HEK293 (cell line): ENCODE results near the gene VEZT.

Experiments
- CTCF ChIA-PET: fragments of 350-600 bp; formaldehyde crosslinking; extraction: SDS; loops from one replicate; lab custom pipeline; 2021; ENCODE audit warnings: antibody characterized with exemption; lab: Yijun Ruan, JAX
- POLR2A ChIA-PET: fragments of 300-600 bp; formaldehyde crosslinking; extraction: SDS; loops from one replicate; lab custom pipeline; 2020; ENCODE audit warnings: antibody characterized with exemption, inconsistent platforms; lab: Yijun Ruan, JAX
- H3K27ac ChIP-seq: fragments of 200-500 bp; sonication (Bioruptor generic); 2 replicates; pipeline ENCODE4 v1.5.1; 2014; ENCODE audit warnings: low read depth, low read length, control low read depth, inconsistent platforms; ENCODE audit errors: extremely low read depth
- H3K36me3 ChIP-seq, 2 experiments: fragments of 200-500 bp in 1 of 2; sonication (Bioruptor generic) in 1 of 2; 1 replicate in 1 of 2; 2 replicates in 1 of 2; pipeline ENCODE4 v1.5.1; 2014 to 2017; ENCODE audit warnings: inconsistent platforms in 2 of 2, low read length in 2 of 2; ENCODE audit not compliant: control insufficient read depth in 2 of 2, insufficient read depth in 1 of 2
- H3K4me1 ChIP-seq: fragments of 200-500 bp; sonication (Bioruptor generic); 2 replicates; pipeline ENCODE4 v1.5.1; 2014; ENCODE audit warnings: mild to moderate bottlenecking, low read length, inconsistent platforms; ENCODE audit not compliant: control insufficient read depth, insufficient read depth
- H3K4me3 ChIP-seq: 2 replicates; pipeline ENCODE4 v1.5.1; 2011; ENCODE audit warnings: low read depth, mild to moderate bottlenecking, control low read depth, low read length, moderate library complexity
- H3K9me3 ChIP-seq: fragments of 200-500 bp; sonication (Bioruptor generic); 2 replicates; pipeline ENCODE4 v1.5.1; 2014; ENCODE audit warnings: low read depth, low read length, inconsistent platforms; ENCODE audit not compliant: control insufficient read depth, insufficient read depth
- BCL11B ChIP-seq: fragments of 450-650 bp; formaldehyde crosslinking; IDR thresholded peaks from 2 replicates; pipeline ENCODE4 v1.5.1; 2016; ENCODE audit warnings: low read depth, missing biosample characterization, missing genetic modification characterization
- GLIS2 ChIP-seq: fragments of 450-650 bp; formaldehyde crosslinking; IDR thresholded peaks from 2 replicates; pipeline ENCODE4 v1.5.1; 2016; ENCODE audit warnings: missing biosample characterization, missing genetic modification characterization
- KLF10 ChIP-seq: fragments of 450-650 bp; IDR thresholded peaks from 2 replicates; pipeline ENCODE4 v1.5.1; 2018; ENCODE audit warnings: missing biosample characterization, mild to moderate bottlenecking, missing genetic modification characterization
- MYNN ChIP-seq: fragments of 450-650 bp; formaldehyde crosslinking; IDR thresholded peaks from 2 replicates; pipeline ENCODE4 v1.5.1; 2016; ENCODE audit warnings: missing biosample characterization, missing genetic modification characterization, borderline replicate concordance
- MZF1 ChIP-seq: fragments of 450-650 bp; formaldehyde crosslinking; IDR thresholded peaks from 2 replicates; pipeline ENCODE4 v1.5.1; 2017; ENCODE audit warnings: missing biosample characterization, missing genetic modification characterization, borderline replicate concordance
- SCRT2 ChIP-seq: fragments of 450-650 bp; formaldehyde crosslinking; IDR thresholded peaks from 2 replicates; pipeline ENCODE4 v1.5.1; 2016; ENCODE audit warnings: missing biosample characterization, missing genetic modification characterization
- SP3 ChIP-seq: fragments of 450-650 bp; formaldehyde crosslinking; IDR thresholded peaks from 2 replicates; pipeline ENCODE4 v1.5.1; 2016; ENCODE audit warnings: missing biosample characterization, missing genetic modification characterization
- ZNF114 ChIP-seq: fragments of 450-650 bp; formaldehyde crosslinking; IDR thresholded peaks from 2 replicates; pipeline ENCODE4 v1.5.0; 2017; ENCODE audit warnings: missing biosample characterization, missing genetic modification characterization
- ZNF146 ChIP-seq: fragments of 450-650 bp; formaldehyde crosslinking; IDR thresholded peaks from 2 replicates; pipeline ENCODE4 v1.5.1; 2016; ENCODE audit warnings: missing biosample characterization, missing genetic modification characterization
- ZNF211 ChIP-seq: fragments of 450-650 bp; formaldehyde crosslinking; IDR thresholded peaks from 2 replicates; pipeline ENCODE4 v1.5.1; 2016; ENCODE audit warnings: low read depth, missing biosample characterization, missing genetic modification characterization
- ZNF223 ChIP-seq: fragments of 450-650 bp; formaldehyde crosslinking; IDR thresholded peaks from 2 replicates; pipeline ENCODE4 v1.5.1; 2016; ENCODE audit warnings: missing biosample characterization, missing genetic modification characterization
- ZNF274 ChIP-seq, 2 experiments: fragments of 200-500 bp in 1 of 2; fragments of 450-650 bp in 1 of 2; sonication (Bioruptor generic) in 1 of 2; formaldehyde crosslinking in 1 of 2; IDR thresholded peaks; 2 replicates each; pipeline versions ENCODE4 v1.5.1 to v1.6.1; 2014 to 2016; ENCODE audit warnings: borderline replicate concordance in 1 of 2, inconsistent platforms in 1 of 2, low read length in 1 of 2, missing biosample characterization in 1 of 2, missing genetic modification characterization in 1 of 2
- ZNF473 ChIP-seq: fragments of 450-650 bp; formaldehyde crosslinking; IDR thresholded peaks from 2 replicates; pipeline ENCODE4 v1.5.1; 2017; ENCODE audit warnings: missing biosample characterization, missing genetic modification characterization
- ZNF777 ChIP-seq: fragments of 450-650 bp; formaldehyde crosslinking; IDR thresholded peaks from 2 replicates; pipeline ENCODE4 v1.5.1; 2017; ENCODE audit warnings: missing biosample characterization, missing genetic modification characterization, borderline replicate concordance
- ZNF792 ChIP-seq: fragments of 450-650 bp; formaldehyde crosslinking; IDR thresholded peaks from 2 replicates; pipeline ENCODE4 v1.5.1; 2016; ENCODE audit warnings: missing biosample characterization, missing genetic modification characterization
- TF ChIP-seq, protein P1 (sequence below): fragments of 450-650 bp; formaldehyde crosslinking; IDR thresholded peaks from 2 replicates; pipeline ENCODE4 v1.5.1; 2016; ENCODE audit warnings: missing biosample characterization, missing genetic modification characterization
- TF ChIP-seq, protein P2 (sequence below): fragments of 450-650 bp; formaldehyde crosslinking; IDR thresholded peaks from 2 replicates; pipeline ENCODE4 v1.5.1; 2016; ENCODE audit warnings: missing biosample characterization, missing genetic modification characterization

Gene VEZT

DNA sequence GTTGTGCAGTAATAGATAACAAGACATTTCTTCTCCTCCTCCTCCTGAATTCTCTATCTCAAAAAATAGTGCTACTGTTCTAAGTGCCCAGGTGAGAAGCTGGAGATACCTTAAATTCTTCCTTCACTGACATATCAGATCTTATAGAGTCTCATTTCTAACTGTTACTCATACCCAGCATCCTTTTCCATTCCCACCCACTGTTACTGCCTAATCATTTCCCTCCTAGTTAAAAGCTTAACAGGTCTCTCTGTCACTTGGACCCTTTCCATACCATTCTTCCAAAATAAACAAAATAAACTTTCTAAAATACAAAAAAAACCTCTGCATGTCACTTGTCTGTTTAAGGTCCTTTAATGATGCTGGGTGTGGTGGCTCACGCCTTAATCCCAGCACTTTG is 124.4 kb downstream of the VEZT start:
- Histone ChIP-seq H3K36me3 (no peaks in the 10 kb centered on the region), H3K27ac (no peak overlapping the region), H3K4me1 (no peaks in the 10 kb centered on the region), H3K9me3 (no peaks in the 10 kb centered on the region), H3K4me3 (no peak overlapping the region)
- no peak for TF ChIP-seq ZNF777 (tag by site-specific recombination)
- no peak for TF ChIP-seq ZNF114
- TF ChIP-seq ZNF146 (tag by site-specific recombination) = no peak
- no peak for TF ChIP-seq KLF10 (tag by site-specific recombination)
- TF ChIP-seq MZF1 = no peak
- TF ChIP-seq ZNF792 (tag by site-specific recombination) = no peak
- TF ChIP-seq, protein P1, sequence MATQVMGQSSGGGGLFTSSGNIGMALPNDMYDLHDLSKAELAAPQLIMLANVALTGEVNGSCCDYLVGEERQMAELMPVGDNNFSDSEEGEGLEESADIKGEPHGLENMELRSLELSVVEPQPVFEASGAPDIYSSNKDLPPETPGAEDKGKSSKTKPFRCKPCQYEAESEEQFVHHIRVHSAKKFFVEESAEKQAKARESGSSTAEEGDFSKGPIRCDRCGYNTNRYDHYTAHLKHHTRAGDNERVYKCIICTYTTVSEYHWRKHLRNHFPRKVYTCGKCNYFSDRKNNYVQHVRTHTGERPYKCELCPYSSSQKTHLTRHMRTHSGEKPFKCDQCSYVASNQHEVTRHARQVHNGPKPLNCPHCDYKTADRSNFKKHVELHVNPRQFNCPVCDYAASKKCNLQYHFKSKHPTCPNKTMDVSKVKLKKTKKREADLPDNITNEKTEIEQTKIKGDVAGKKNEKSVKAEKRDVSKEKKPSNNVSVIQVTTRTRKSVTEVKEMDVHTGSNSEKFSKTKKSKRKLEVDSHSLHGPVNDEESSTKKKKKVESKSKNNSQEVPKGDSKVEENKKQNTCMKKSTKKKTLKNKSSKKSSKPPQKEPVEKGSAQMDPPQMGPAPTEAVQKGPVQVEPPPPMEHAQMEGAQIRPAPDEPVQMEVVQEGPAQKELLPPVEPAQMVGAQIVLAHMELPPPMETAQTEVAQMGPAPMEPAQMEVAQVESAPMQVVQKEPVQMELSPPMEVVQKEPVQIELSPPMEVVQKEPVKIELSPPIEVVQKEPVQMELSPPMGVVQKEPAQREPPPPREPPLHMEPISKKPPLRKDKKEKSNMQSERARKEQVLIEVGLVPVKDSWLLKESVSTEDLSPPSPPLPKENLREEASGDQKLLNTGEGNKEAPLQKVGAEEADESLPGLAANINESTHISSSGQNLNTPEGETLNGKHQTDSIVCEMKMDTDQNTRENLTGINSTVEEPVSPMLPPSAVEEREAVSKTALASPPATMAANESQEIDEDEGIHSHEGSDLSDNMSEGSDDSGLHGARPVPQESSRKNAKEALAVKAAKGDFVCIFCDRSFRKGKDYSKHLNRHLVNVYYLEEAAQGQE (tag by site-specific recombination) = no peak
- no peak for TF ChIP-seq GLIS2 (tag by site-specific recombination)
- no peak for TF ChIP-seq MYNN (tag by site-specific recombination)
- no peak for TF ChIP-seq BCL11B
- ChIA-PET POLR2A (interaction anchor here (1.0 kb wide), 1 partner anchor 269 kb away, joined by 3 read pairs; no protein-coding TSS in a partner anchor), CTCF (no interaction called here)

DNA sequence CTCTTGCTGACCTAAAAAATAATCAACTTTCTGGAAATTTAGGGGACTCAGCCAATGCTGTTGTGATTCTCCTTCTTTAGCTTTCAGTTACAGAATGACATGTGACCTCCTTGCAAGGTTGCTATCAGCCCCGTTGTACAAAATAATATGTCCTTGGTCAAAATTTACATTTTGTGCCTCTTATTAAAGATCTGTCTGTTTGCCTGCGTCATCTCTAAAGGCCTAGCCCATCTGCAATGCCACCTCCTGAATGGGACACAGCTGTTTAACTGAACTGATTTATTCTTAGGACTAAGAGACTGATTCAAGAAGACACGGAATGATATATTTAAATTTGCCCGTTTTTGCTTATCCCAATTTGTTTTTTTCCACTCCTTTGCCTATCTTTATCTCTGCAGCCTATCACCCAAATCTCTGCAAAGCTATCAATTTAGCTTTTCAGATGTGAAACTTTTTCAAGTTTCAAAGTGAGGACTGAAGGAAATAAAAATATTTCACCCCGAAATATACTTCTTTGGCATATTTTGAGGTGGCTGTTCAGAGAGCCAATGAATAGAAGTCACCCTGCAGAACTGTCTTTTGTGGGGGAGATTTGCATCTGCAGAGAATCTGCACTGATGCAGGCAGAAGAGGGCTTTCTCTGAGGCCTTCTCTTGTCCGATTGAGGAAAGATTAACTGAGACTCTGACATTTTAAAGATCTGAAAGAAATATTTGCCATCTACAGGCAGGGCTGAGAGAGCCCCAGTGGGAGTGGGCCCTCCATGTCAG is 126.0 kb downstream of the VEZT start:
- H3K4me3 ChIP-seq = no peak overlapping the region
- no peaks in the 10 kb centered on the region for H3K9me3 ChIP-seq
- no peaks in the 10 kb centered on the region for H3K36me3 ChIP-seq
- no peak overlapping the region for H3K27ac ChIP-seq
- no peaks in the 10 kb centered on the region for H3K4me1 ChIP-seq
- CTCF ChIA-PET = interaction anchor here (0.6 to 0.9 kb wide), 3 partner anchors 34 to 740 kb away, joined by 3 to 4 read pairs (median 3); no protein-coding TSS in a partner anchor
- POLR2A ChIA-PET = interaction anchor here (1.4 kb wide), 1 partner anchor 130 kb away, joined by 4 read pairs; the partner anchor contains the start of gene METAP2
- TF ChIP-seq ZNF211 (tag by site-specific recombination) (no peak), ZNF223 (tag by site-specific recombination) (no peak), ZNF473 (tag by site-specific recombination) (no peak), SP3 (tag by site-specific recombination) (no peak), SCRT2 (tag by site-specific recombination) (no peak), ZNF274 (IDR thresholded peaks at IDR 0.05; ENCODE audit: low read length) (no peak), ZNF274 (tag by site-specific recombination; IDR thresholded peaks at IDR 0.05; ENCODE audit: borderline replicate concordance) (no peak)
- TF ChIP-seq, protein P2, sequence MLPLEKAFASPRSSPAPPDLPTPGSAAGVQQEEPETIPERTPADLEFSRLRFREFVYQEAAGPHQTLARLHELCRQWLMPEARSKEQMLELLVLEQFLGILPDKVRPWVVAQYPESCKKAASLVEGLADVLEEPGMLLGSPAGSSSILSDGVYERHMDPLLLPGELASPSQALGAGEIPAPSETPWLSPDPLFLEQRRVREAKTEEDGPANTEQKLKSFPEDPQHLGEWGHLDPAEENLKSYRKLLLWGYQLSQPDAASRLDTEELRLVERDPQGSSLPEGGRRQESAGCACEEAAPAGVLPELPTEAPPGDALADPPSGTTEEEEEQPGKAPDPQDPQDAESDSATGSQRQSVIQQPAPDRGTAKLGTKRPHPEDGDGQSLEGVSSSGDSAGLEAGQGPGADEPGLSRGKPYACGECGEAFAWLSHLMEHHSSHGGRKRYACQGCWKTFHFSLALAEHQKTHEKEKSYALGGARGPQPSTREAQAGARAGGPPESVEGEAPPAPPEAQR (tag by site-specific recombination) = no peak
- TF ChIP-seq, all 188 proteins: peak for 0
